GM18526 (cell line): ENCODE results near the gene TMEM130.

Experiments used
- POLR2A ChIP-seq: IDR thresholded peaks from 3 replicates; pipeline ENCODE4 v1.6.1; 2011; ENCODE audit not compliant: insufficient read length; ENCODE audit errors: extremely low read depth

The TMEM130 gene

GRCh38 chr7:98805956-98806838 lies 63.6 kb downstream of the TMEM130 start:
- no peak for TF ChIP-seq POLR2A

- TF ChIP-seq POLR2A, result no peak
Measured at GRCh38 chr7:98802781-98803110, 67.1 kb downstream of the TMEM130 start.

- TF ChIP-seq POLR2A, result no peak
Measured at GRCh38 chr7:98802088-98802780, 67.6 kb downstream of the TMEM130 start.

- no peak for TF ChIP-seq POLR2A
Measured at GRCh38 chr7:98800996-98801395, 68.8 kb downstream of the TMEM130 start.

- TF ChIP-seq POLR2A, result no peak
Measured at GRCh38 chr7:98797150-98797549, 72.7 kb downstream of the TMEM130 start.
